GM18526 (cell line): Measurements from ENCODE around the gene PPP2R2D.

Experiments used
- POLR2A ChIP-seq: IDR thresholded peaks from 3 replicates; pipeline ENCODE4 v1.6.1; 2011; ENCODE audit not compliant: insufficient read length; ENCODE audit errors: extremely low read depth

The PPP2R2D gene

GRCh38 chr10:131900350-131901152 is at the start of gene PPP2R2D:
TSS of gene PPP2R2D (plus strand) at chr10:131901008. CDS start at chr10:131901149, 141 bp downstream.
- TF ChIP-seq POLR2A = no peak

- no peak for TF ChIP-seq POLR2A
These were observed 49.5 kb upstream of the PPP2R2D start for GRCh38 chr10:131851346-131851745.

GRCh38 chr10:131852176-131852822 is 48.5 kb upstream of the PPP2R2D start:
- no peak for TF ChIP-seq POLR2A

- no peak for TF ChIP-seq POLR2A
These were observed 47.8 kb upstream of the PPP2R2D start for GRCh38 chr10:131852823-131853609.

GRCh38 chr10:131853610-131853964 is 47.2 kb upstream of the PPP2R2D start:
- TF ChIP-seq POLR2A = no peak

GRCh38 chr10:131854579-131855335 is 46.1 kb upstream of the PPP2R2D start:
- TF ChIP-seq POLR2A = no peak

GRCh38 chr10:131855461-131856401 is 45.1 kb upstream of the PPP2R2D start:
- no peak for TF ChIP-seq POLR2A

GRCh38 chr10:131856441-131857094 is 44.2 kb upstream of the PPP2R2D start:
- TF ChIP-seq POLR2A = no peak

GRCh38 chr10:131857156-131858117 is 43.4 kb upstream of the PPP2R2D start:
- TF ChIP-seq POLR2A = no peak

- no peak for TF ChIP-seq POLR2A
These were observed 42.7 kb upstream of the PPP2R2D start for GRCh38 chr10:131858118-131858515.

- TF ChIP-seq POLR2A = no peak
These were observed 42.0 kb upstream of the PPP2R2D start for GRCh38 chr10:131858583-131859340.
